GM19328 (cell line): ENCODE results near the gene SAMD4B.
"Not testable (repeated sequence)": the region's sequence is repeated elsewhere in the genome, so short reads cannot be mapped to it uniquely, and the experiment has no call there.

ENCODE experiments used
- ATAC-seq: cut with Tn5 transposase; IDR thresholded peaks from one replicate; pipeline ENCODE4 v1.9.1; 2021; ENCODE audit warnings: mild to moderate bottlenecking, moderate library complexity; ENCODE audit not compliant: unreplicated experiment

Gene SAMD4B, protein sequence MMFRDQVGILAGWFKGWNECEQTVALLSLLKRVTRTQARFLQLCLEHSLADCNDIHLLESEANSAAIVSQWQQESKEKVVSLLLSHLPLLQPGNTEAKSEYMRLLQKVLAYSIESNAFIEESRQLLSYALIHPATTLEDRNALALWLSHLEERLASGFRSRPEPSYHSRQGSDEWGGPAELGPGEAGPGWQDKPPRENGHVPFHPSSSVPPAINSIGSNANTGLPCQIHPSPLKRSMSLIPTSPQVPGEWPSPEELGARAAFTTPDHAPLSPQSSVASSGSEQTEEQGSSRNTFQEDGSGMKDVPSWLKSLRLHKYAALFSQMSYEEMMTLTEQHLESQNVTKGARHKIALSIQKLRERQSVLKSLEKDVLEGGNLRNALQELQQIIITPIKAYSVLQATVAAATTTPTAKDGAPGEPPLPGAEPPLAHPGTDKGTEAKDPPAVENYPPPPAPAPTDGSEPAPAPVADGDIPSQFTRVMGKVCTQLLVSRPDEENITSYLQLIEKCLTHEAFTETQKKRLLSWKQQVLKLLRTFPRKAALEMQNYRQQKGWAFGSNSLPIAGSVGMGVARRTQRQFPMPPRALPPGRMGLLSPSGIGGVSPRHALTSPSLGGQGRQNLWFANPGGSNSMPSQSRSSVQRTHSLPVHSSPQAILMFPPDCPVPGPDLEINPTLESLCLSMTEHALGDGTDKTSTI

DNA sequence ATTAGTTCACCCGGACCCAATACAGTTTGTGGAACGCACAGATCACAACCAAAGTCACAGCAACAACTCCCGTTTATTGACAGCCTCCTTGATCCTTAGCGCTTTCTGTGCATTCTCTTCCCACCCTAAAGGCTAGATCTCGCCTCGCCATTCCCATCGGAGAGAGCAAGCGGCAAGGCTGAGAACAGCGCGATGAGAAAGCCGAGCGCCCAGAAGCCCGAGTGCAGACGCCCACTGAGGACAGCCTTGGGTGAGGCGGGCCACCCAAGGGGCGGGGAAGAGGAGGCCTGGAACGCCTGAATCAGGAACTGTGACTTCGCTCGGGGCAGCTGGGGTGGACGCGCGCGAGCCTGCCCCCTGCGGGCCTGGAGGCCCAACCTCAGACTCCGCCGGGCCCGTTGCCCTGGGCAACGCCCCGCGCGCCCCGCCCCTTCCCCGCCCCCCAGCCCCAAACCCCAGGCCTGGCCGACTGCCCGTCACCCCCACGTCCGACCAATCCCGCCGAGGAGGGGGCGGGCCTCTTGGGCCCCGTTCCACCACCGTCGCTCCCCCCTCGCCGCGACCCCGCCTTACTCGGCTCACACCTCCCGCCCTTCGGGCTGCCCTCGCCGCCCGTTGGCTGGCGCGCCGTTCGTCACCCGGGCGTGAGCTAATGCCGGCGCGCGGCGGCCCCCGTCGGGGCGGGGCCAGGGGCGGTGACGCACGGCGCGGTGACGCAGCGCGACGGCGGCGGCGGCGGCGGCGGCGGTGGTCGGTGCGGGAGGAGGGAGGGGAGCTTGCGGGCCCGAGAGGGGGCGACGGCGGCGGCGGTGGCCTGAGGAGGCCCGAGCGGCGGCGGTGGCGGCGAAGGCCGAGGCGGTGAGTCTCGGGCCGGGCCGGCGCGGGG, at the start of gene SAMD4B:
Gene SAMD4B, plus strand, starts transcription at position 703 of the 886 bp plus-strand sequence. CDS start 14,473 bp downstream, outside the sequence.
- ATAC-seq = peak; percentile 93

DNA sequence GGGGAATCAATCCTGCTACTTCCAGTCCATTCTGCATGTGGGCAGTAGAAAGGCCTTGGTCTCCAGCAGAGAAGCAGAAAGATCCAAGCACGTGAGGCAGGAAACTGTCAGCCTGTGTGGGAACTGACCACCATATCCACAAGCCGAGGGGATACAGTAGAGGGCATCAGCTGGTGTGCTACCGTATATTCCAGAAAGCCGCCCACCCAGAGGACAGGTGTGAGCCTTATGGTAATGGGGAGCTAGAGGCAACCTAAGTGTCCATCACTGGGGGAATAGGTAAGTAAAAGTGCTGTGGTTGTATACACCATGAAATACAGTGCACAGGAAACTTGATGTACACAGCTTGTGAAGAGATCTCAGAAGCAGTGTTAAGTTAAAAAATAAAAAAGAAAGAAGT, 48.8 kb upstream of the SAMD4B start:
- ATAC-seq = no peak

DNA sequence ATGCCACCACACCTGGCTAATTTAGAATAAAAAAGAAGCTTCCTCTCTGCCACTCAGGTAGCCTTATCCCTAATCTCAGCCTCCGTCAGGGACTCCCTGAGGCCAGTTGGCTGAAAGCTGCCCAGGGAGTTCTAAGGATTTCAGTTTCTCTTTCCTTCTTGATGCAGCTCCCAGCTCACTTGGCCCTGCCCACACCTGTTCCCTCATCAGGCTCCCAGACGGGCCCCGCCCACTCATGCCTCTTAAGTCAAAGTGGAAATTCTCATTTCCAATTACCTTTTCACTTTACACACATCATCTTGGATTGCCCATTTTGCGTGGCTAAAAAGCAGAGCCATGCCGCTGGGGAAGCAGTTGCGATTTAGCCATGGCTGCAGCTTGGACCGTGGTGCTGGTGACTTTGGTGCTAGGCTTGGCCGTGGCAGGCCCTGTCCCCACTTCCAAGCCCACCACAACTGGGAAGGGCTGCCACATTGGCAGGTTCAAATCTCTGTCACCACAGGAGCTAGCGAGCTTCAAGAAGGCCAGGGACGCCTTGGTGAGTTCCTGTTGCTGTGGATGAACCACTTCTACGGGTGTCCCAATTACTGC, 46.1 kb upstream of the SAMD4B start, which contains the start of gene IFNL1:
Gene IFNL1, plus strand, starts transcription at position 353 of the 591 bp plus-strand sequence. Its CDS starts 15 bp downstream, at position 368.
- ATAC-seq = no peak

DNA sequence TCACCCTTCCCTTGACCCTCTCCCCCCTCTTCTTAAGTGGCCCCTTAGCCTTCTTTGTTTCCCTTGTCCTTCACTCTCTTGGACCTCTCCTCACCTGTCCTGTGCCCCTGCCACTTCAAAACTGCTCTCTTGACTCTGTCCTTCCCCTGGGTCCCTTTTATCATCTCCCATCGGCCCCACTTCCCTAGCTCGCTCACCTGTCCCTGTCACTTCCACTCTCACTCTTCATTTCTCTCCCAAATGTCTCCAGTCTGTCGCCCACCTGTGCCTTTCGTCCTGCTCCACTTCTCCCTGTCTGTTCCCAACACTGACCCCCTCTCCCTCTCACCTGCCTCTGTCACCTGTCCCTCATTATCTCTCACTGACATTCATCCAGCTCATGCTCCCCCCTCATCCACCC, 45.3 kb upstream of the SAMD4B start:
- no peak for ATAC-seq

DNA sequence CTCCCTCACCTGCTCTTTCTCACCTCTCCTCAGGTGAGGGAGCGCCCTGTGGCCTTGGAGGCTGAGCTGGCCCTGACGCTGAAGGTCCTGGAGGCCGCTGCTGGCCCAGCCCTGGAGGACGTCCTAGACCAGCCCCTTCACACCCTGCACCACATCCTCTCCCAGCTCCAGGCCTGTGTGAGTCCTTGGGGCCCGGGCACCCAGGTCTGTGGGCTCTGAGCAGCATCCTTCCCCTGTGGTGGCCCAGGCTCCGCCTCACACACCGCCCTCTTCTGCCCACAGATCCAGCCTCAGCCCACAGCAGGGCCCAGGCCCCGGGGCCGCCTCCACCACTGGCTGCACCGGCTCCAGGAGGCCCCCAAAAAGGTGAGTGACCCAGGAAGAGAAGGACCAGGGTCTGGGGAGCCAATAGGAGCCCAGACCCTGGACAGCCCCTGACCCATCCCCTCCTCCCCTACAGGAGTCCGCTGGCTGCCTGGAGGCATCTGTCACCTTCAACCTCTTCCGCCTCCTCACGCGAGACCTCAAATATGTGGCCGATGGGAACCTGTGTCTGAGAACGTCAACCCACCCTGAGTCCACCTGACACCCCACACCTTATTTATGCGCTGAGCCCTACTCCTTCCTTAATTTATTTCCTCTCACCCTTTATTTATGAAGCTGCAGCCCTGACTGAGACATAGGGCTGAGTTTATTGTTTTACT, 44.1 kb upstream of the SAMD4B start:
- ATAC-seq = no peak

DNA sequence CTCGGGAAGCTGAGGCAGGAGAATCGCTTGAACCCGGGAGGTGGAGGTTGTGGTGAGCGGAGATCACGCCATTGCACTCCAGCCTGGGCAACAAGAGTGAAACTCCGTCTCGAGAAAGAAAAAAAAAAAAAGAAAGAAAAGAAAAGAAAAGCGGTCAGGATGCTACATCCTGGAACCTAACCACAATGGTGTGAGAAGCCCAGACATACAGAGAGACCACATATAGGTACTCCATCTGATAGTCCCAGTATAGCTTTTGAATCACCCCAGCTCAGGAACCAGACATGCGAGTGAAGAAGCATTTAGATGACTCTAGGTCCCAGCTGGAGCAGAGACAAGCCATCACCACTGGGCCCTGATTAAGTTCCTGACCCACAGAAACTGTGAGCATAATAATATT, 42.8 kb upstream of the SAMD4B start:
- ATAC-seq = no peak

DNA sequence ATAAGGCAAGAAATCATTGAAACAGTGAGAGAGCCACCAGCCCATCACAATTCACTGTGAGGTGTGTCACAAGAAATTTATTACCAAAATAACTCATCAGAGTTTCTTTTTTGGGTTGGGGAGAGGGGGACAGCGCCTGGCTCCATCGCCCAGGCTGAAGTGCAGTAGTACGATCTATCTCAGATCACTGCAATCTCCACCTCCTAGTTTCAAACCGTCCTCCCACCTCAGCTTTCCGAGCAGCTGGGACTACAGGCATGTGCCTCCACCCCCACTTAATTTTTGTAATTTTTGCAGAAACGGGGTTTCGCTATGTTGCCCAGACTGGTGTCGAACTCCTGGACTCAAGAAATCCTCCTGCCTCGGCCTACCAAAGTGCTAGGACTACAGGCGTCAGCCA, 42.4 kb upstream of the SAMD4B start:
- ATAC-seq = no peak

DNA sequence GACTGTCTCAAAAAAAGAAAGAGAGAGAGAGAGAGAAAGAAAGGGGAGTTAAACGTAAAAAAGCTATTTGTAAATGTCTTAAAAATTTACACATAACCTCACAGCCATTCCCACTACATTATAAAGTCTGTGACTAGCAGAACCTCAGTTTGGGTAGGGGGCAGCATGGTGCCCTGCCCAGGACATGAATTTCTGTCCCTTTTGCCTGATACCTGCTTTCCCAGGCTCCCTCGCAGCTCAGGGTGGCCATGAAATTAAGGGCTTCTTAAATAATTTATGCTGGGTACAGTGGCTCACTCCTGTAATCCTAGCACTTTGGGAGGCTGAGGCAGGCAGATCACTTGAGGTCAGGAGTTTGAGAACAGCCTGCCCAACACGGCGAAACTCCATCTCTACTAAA, 41.2 kb upstream of the SAMD4B start:
- ATAC-seq = no peak

DNA sequence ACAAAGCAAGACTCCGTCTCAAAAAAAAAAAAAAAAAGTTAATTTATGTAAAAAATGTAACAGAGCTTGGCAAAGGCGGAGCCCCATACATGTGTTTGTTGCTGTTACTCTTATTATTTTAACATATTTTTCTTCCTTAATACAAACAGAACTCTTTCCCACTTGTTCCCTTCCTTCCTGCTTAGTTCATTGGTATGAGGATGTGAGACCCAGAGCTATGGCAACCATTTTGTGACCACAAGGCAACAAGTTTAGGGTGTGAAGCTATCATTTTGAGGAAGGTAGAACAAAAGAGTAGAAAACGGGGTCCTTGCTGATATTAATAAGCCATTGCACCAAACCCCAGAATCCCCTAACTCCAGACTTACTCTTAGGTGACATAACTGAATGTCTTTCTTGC, 40.7 kb upstream of the SAMD4B start:
- ATAC-seq = no peak

DNA sequence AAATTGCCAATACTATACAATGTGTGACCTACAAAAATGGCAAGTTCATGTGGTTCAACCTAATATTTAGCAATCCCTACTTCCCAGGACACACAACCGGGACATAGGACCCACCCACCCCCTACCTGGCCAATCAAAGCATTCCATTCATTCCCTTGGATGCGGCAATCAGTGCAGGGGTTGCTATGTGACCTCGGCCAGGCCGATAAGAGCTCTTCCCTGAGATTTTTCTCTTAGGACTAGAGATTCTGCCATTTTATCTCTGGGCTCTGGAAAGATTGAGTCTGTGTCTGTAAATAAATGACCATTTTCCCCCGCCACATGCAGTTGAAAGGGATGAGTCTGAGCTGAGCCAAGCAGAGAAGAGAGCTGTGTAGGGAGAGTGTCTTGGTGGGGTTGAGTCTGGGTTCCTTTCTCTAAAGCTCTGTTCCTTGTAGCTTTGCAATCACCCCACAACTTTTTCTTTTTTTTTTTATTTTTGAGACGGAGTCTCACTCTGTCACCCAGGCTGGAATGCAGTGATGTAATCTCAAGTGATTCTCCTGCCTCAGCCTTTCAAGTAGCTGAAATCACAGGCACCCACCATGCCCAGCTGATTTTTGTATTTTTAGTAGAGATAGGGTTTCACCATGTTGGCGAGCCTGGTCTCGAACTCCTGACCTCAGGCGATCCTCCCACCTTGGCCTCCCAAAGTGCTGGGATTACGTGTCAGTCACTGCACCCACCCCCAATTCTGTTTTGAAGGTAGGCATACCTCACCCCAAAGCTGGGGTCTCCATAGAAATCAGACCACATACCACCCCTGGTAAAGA, 38.6 kb upstream of the SAMD4B start:
- no peak for ATAC-seq

DNA sequence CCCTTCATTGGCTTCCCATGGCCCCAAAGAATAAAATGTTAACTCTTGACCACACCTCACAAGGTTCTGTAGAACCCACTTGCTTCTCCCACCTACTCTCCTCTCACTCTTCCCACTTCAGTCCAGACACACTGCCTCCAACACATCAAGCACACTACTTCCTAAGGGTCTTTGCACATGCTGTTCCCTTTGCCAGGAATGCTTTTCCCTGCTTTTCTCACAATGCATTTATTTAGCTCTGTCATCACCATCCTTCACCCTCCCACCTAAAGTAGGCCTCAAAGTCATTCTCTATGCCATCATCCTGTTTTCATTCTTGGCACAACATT, 38.1 kb upstream of the SAMD4B start:
- ATAC-seq = no peak

DNA sequence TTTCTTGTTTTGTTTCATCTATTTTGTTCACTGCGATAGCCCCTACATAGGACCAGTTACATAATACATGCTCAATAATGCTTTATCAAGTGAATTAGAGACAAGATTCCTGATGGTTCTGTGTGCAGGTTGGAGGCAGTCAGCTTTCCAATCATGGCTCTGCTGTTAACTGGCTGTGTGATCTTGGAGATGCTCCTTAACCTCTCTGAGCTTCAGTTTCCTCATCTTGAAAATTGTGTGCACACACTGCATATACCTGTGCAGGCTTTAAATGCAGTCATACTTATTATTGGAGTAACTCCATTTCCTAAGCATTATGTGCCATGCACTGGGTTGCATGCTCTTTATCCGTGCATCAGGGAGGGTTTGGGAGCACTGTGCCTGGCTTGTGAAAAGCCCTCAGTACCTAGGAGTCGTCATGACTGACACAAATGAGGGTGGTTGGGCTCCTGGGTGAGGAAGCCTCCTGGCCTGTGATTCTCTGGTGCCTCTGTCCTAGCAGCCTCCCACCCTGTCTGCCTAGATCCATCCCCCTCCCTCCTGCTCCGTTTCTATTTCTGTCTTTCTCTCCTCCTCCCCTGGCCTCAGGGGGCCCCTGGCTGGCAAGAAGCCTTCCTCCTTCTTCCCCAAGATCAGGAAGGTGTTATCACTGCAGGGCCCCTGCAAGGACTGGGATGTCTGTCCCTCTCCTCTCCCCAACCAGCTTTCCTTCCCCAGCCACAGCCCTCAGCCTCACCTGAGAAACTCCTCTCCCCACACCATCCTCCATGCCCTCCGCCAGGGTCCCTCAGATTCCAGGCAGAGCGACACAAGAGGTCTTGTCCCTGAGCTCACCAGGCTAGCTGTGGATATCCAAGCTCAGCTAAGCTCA, 37.3 kb upstream of the SAMD4B start:
- no peak for ATAC-seq

DNA sequence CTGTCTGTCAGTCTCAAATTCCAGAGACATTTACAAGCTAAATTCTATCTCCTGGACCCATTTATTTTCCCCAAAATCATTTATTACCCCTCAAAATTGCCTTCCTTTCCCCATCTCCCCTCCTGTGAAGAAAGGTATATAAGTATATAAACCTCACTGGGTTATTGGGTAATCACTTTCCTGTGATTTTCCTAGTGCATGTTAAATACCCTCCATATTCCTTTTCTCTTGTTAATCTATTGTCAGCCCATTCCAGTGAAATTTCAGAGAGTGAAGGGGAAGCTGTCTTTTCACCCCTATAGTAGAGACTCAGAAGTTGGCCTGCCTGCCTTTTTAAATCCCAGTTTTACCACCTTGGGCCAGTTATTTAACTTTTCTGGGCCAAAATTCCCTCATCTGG, 36.1 kb upstream of the SAMD4B start:
- ATAC-seq = no peak

DNA sequence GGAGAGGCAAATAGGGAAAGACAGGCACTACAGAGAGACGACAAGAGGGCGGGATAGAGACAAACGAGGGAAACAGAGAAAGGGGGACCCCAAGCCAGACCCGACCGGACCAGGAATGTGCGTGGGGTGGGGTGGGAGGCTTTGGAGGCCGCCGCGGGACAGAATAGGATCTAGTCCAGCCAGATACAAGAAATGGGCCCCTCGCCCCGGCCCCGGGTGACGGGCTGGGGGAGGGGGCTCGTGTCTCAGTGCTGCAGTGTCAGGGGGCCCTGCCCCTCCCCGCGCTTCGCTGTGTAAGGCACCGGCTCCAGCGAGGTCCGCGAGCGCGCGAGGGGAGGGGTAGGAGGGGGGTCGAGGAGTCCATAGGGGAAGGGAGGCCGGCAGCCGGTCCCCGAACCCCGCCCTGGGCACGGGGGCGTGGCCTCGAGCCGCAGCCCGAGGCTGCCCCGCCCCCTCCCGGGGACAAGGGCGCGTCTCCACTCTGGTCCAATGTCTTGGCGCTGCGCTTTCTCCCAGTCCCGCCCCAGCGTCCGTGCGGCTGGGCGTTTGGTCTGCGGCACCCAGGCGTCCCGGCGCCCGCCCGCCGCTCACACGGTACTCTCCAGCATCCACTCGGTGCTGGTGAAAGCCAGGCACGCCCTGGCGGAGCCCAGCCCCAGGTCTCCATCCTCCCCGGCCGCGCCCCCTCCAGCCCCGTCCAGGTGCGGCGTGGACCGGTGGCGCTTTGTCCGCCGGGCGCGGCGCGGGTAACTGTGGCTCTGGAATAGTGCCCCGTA, 35.0 kb upstream of the SAMD4B start:
- no peak for ATAC-seq

DNA sequence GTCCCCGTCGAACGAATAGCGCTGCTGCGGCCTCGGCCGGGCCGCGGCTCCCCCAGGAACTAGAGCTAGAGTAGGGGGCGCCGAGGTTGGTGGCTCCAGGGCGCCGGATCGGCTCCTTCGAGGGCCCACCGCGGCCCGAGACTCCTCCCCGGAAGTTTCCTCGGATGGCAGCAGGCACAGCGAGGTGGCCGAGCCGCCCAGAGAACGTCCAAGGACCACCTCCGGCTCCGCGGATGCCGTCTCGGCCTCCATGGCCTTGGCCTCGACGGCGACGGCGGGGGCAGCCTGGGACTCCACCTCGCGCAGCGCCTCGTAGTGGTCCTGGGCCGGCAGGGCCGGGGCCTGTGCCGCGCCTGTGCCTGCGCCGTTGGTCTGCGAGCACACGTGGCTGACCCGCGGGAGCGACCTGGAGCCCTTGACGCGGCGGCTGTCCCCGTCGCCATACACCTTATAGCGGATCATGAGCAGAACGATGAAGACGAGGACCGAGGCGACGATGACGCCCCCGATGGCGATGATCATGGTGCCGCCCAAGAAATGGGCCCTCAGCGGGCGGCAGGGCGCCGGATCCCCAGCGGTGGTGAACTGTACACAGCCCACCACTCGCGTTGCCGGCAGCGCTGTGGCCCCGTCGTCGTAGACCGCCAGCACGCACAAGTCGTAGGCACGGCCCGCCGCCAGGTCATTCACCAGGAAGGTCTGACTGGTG, 34.2 kb upstream of the SAMD4B start:
- ATAC-seq = no peak

DNA sequence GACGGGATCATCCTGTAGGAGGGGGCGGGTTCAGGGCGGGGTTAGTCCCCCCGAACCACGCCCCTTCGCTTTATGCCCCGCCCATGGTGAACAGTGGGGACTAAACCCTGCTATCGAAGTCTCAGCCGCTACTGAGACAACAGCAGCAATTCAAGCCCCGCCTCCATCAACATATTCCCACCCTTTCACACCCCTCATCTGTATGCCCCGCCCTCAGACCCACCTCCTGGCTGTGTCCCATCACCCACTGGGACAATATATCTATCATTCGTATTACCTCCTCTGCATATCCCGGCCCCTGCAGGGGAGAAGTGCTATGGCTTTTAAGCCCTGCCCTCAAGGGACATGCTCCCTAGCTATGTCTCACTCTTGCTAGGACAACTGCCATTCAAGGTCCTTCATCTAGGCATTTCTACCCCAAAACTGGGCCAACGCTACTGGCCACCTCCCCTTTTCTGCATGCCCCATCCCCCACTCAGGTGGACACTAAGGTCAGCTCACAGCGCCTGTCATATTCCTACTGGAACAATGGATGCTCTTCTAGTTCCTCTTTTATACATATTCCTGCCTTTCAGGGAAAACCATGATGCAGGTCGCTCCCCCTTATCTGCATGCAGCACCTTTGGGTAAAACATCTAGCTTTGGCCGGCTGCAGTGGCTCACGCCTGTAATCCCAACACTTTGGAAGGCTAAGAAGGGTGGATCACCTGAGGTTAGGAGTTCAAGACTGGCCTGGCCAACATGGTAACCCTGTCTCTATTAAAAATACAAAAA, 33.5 kb upstream of the SAMD4B start:
- no peak for ATAC-seq

DNA sequence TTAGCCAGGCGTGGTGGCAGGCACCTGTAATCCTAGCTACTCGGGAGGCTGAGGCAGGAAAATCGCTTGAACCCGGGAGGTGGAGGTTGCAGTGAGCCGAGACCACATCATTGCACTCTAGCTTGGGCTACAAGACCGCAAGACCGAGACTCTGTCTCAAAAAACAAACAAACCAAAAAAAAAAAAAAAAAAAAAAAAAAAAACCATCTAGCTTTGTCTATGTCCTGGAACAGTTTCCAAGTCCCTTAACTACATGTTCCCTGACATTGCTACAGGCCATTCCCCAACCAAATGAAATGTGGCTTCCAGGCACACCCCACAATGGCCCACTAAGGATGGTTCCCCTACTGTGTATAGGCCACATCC, 32.9 kb upstream of the SAMD4B start:
- not testable (repeated sequence) for ATAC-seq
